Measurements from ENCODE around the gene PMFBP1. TPM values are rescaled to one million over a fixed set of nuclear protein-coding genes. Genes with fewer than 3 reads are reported as not detected.

The PMFBP1 gene
- total RNA-seq, 1 experiment from 2014 or later: 5.6 TPM

DNA sequence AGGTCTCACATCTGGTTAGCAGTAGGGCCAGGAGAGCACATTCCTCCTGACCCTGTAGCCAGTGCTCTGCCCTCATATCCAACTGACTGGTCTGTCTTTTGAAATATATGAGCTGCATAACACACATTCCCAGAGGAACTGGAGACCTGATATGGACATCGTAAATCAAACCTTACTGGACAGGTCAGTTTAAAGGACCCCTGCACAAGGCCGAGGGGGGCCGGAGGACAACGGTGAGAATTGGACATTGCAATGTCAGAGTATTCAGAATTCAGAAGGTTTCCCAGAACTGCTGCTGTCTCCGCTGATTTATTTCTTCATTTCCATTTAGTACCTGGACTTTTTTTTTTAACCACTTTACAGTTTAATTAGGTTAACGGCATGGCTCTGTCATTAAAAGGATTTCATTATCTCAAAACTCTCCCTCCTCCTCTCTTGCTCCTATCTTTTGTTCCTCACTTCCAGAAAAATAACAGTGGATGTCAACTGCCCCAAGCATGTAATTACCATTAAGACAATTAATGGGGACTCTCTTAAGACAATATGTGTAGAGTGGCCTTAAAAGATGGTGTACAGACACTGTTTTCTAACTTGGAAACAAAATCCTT, 4.9 kb downstream of the PMFBP1 start (continued):
- TF ChIP-seq EZH2phosphoT487 (IDR thresholded peaks at IDR 0.05; ENCODE audit: borderline replicate concordance): no peak
- no peak for TF ChIP-seq SIN3A (IDR thresholded peaks at IDR 0.05; ENCODE audit: low read depth)
- TF ChIP-seq TCF7L2 (IDR thresholded peaks at IDR 0.05; ENCODE audit: borderline replicate concordance, extremely low read depth, insufficient read depth, insufficient read length): no peak
- TF ChIP-seq JUND (IDR thresholded peaks at IDR 0.05): no peak

DNA sequence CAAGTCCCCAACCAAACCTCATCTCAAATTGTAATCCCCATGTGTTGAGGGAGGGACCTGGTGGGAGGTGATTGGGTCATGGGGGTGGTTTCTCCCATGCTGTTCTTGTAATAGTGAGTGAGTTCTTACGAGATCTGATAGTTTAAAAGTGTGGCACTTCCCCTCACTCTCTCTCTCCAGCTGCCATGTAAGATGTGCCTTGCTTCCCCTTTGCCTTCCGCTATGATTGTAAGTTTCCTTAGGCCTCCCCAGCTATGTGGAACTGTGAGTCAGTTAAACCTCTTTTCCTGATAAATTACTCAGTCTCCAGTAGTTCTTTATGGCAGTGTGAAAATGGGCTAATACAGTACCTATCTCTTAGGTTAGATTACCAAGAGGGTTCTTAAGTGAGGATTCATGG, 5.8 kb downstream of the PMFBP1 start:
- Histone ChIP-seq H3K9ac (ENCODE audit: low read length) (no peak overlapping the region), H4K20me1 (ENCODE audit: insufficient read depth) (no peaks in the 10 kb centered on the region), H3K9me3 (ENCODE audit: control insufficient read depth in 1 of 2, insufficient read depth in 1 of 2, low read depth in 1 of 2, low read length in 2 of 2) (no peaks in the 10 kb centered on the region), H2AFZ (ENCODE audit: low read depth, low read length, poor library complexity, severe bottlenecking) (no peak overlapping the region), H3K27ac (ENCODE audit: low read depth, low read length) (no peak overlapping the region), H3K9me2 (ENCODE audit: insufficient read depth) (0 out of 2 replicates have a peak, but pooled peaks cover 6% of the 10 kb centered on the region), H3K36me3 (ENCODE audit: control insufficient read depth in 1 of 2, insufficient read depth in 2 of 2, low read length in 2 of 2) (no peaks in the 10 kb centered on the region), H3K27me3 (ENCODE audit: insufficient read depth, low read length) (no peaks in the 10 kb centered on the region), H3K4me3 (replicated peaks in 1 of 2; ENCODE audit: low read depth in 1 of 2, low read length in 2 of 2) (no peak overlapping the region), H3K4me2 (ENCODE audit: low read length) (no peak overlapping the region), H3K79me2 (ENCODE audit: insufficient read depth, low read length) (no peaks in the 10 kb centered on the region), H3K4me1 (ENCODE audit: control insufficient read depth in 1 of 2, insufficient read depth in 2 of 2, low read length in 2 of 2) (no peaks in the 10 kb centered on the region)
- DNase-seq (ENCODE audit: low read depth, low spot score) (no peak), ATAC-seq (no peak)
- BruUV-seq (replicated peaks): no TSS peak
- POLR2A ChIA-PET: no interaction called here
- intact Hi-C loops (cut with micrococcal nuclease): no loop called here
- RAD21 ChIA-PET (ENCODE audit: low non-redundant PET in 1 of 2, low total read pairs in 2 of 2, uncharacterized antibody in 2 of 2, unreplicated experiment in 2 of 2): no interaction called here
- TF ChIP-seq CTCF (IDR thresholded peaks at IDR 0.05 in 2 of 3, conservative IDR thresholded peaks at IDR 0.05 in 1 of 3; ENCODE audit: borderline replicate concordance in 1 of 3, insufficient read depth in 1 of 3, low read depth in 2 of 3, low read length in 2 of 3): no peak
- TF ChIP-seq CEBPB (IDR thresholded peaks at IDR 0.05; ENCODE audit: low read depth): no peak
- CTCF ChIA-PET: no interaction called here

Measured in HCT116 (cell line).